ENCODE data around the gene PIK3CB.

- TF ChIP-seq CTCF (IDR thresholded peaks at IDR 0.05; ENCODE audit: low read length) (no peak), EZH2 (optimal IDR thresholded peaks at IDR 0.05; ENCODE audit: low read depth, low read length) (no peak), EZH2phosphoT487 (IDR thresholded peaks at IDR 0.05; ENCODE audit: low read length) (no peak)
Observed at GRCh38 chr3:138717348-138717747, 117.4 kb downstream of the PIK3CB start.
